SK-N-SH (cell line): ENCODE measurements around the gene NECTIN1. TPM values are rescaled to one million over a fixed set of nuclear protein-coding genes. Genes with fewer than 3 reads are reported as not detected.

Experiments used
- CTCF ChIA-PET: fragments of 300-600, 350-600 bp; formaldehyde crosslinking; extraction: SDS; loops from one replicate; lab custom pipeline; 2021; lab: Yijun Ruan, JAX
- POLR2A ChIA-PET: fragments of 350-600 bp; sonication (Branson Sonifier 250); formaldehyde crosslinking; extraction: SDS; loops from one replicate; lab custom pipeline; 2020; ENCODE audit warnings: antibody characterized with exemption, inconsistent platforms; lab: Yijun Ruan, JAX
- DNase-seq: peaks from one replicate; pipeline ENCODE4 v3.0.0; 2012
- H2AFZ ChIP-seq: fragments of 200-600 bp; sonication (generic); 2 replicates; pipeline ENCODE4 v1.8.1; 2016; ENCODE audit warnings: antibody characterized with exemption, mild to moderate bottlenecking, low read depth
- H3F3A ChIP-seq: fragments of 200-600 bp; sonication (generic); replicated peaks from 2 replicates; pipeline ENCODE3; 2016; ENCODE audit warnings: antibody characterized with exemption, mild to moderate bottlenecking; ENCODE audit not compliant: insufficient read depth
- H3K27ac ChIP-seq, 2 experiments: fragments of 200-500 bp in 1 of 2; fragments of 200-600 bp in 1 of 2; sonication (Bioruptor generic) in 1 of 2; sonication (generic), shearing (Covaris generic) in 1 of 2; 2 replicates each; pipeline versions ENCODE4 v1.5.1 to v1.6.1; 2014 to 2016; ENCODE audit warnings: low read depth in 2 of 2, inconsistent platforms in 1 of 2, low read length in 1 of 2, mild to moderate bottlenecking in 1 of 2, mixed read lengths in 1 of 2
- H3K27me3 ChIP-seq: fragments of 200-600 bp; sonication (generic), shearing (Covaris generic); 2 replicates; pipeline ENCODE4 v1.6.1; 2016; ENCODE audit warnings: mixed run types; ENCODE audit not compliant: insufficient read depth
- H3K36me3 ChIP-seq, 2 experiments: fragments of 200-500 bp in 1 of 2; fragments of 200-600 bp in 1 of 2; sonication (Bioruptor generic) in 1 of 2; sonication (generic) in 1 of 2; replicated peaks in 1 of 2; 2 replicates each; pipeline versions ENCODE3 to v1.5.1; 2014 to 2016; ENCODE audit warnings: low read length in 1 of 2, mild to moderate bottlenecking in 1 of 2; ENCODE audit not compliant: insufficient read depth in 2 of 2, control insufficient read depth in 1 of 2
- H3K4me1 ChIP-seq, 2 experiments: fragments of 200-500 bp in 1 of 2; fragments of 200-600 bp in 1 of 2; sonication (Bioruptor generic) in 1 of 2; sonication (generic), shearing (Covaris generic) in 1 of 2; 2 replicates each; pipeline versions ENCODE4 v1.5.1 to v1.6.1; 2014 to 2016; ENCODE audit warnings: low read depth in 1 of 2, low read length in 1 of 2, mixed run types in 1 of 2; ENCODE audit not compliant: insufficient read depth in 2 of 2, control insufficient read depth in 1 of 2
- H3K4me2 ChIP-seq: fragments of 200-600 bp; sonication (generic), shearing (Covaris generic); 2 replicates; pipeline ENCODE4 v1.6.1; 2017; ENCODE audit warnings: mixed run types
- H3K4me3 ChIP-seq, 2 experiments: fragments of 200-500 bp in 1 of 2; fragments of 200-600 bp in 1 of 2; sonication (Bioruptor generic) in 1 of 2; sonication (generic), shearing (Covaris generic) in 1 of 2; 2 replicates each; pipeline versions ENCODE4 v1.5.1 to v1.8.1; 2014 to 2016; ENCODE audit warnings: low read depth in 2 of 2, inconsistent platforms in 1 of 2, low read length in 1 of 2, mild to moderate bottlenecking in 1 of 2, mixed read lengths in 1 of 2, moderate library complexity in 1 of 2
- H3K79me2 ChIP-seq: fragments of 200-600 bp; sonication (generic); 2 replicates; pipeline ENCODE4 v1.8.1; 2017; ENCODE audit warnings: mild to moderate bottlenecking; ENCODE audit not compliant: insufficient read depth
- H3K9ac ChIP-seq: fragments of 200-600 bp; sonication (generic); 2 replicates; pipeline ENCODE4 v1.6.1; 2017; ENCODE audit warnings: mixed run types
- H3K9me2 ChIP-seq: fragments of 200-600 bp; sonication (generic); 2 replicates; pipeline ENCODE4 v1.6.1; 2017; ENCODE audit warnings: mixed run types
- H3K9me3 ChIP-seq: fragments of 200-600 bp; sonication (generic); 2 replicates; pipeline ENCODE4 v1.6.1; 2017; ENCODE audit warnings: mixed run types, mild to moderate bottlenecking, moderate library complexity
- H4K20me1 ChIP-seq: fragments of 200-600 bp; sonication (generic); 2 replicates; pipeline ENCODE4 v1.6.1; 2017; ENCODE audit warnings: mild to moderate bottlenecking, mixed run types; ENCODE audit not compliant: insufficient read depth
- CHD2 ChIP-seq: fragments of 150-350 bp; IDR thresholded peaks from 2 replicates; pipeline ENCODE4 v1.6.1; 2018; ENCODE audit warnings: low read length; ENCODE audit not compliant: partially characterized antibody
- CTCF ChIP-seq: fragments of 200-600 bp; sonication (generic); IDR thresholded peaks from 2 replicates; pipeline ENCODE4 v1.6.1; 2017; ENCODE audit warnings: antibody characterized with exemption, mild to moderate bottlenecking, moderate library complexity
- ELF1 ChIP-seq: IDR thresholded peaks from 2 replicates; pipeline ENCODE4 v1.4.0; 2012
- EP300 ChIP-seq, 2 experiments: IDR thresholded peaks; 2 replicates each; pipeline versions ENCODE4 v1.4.0 to v1.6.1; 2012; ENCODE audit warnings: borderline replicate concordance in 1 of 2, low read depth in 1 of 2, low read length in 1 of 2
- FOSL2 ChIP-seq: IDR thresholded peaks from 2 replicates; pipeline ENCODE4 v1.4.0; 2012; ENCODE audit warnings: low read depth, mild to moderate bottlenecking, moderate library complexity, borderline replicate concordance
- FOXJ3 ChIP-seq: sonication (generic); formaldehyde crosslinking; IDR thresholded peaks from 2 replicates; pipeline ENCODE4 v1.5.1; 2020; ENCODE audit warnings: mild to moderate bottlenecking, missing genetic modification reagents
- FOXM1 ChIP-seq: IDR thresholded peaks from 2 replicates; pipeline ENCODE4 v1.4.0; 2012; ENCODE audit warnings: low read depth, mild to moderate bottlenecking
- JUND ChIP-seq: IDR thresholded peaks from 2 replicates; pipeline ENCODE4 v1.4.0; 2012
- MEF2A ChIP-seq: IDR thresholded peaks from 2 replicates; pipeline ENCODE4 v1.4.0; 2012; ENCODE audit warnings: low read depth, borderline replicate concordance
- NRF1 ChIP-seq: IDR thresholded peaks from 2 replicates; pipeline ENCODE4 v1.6.1; 2012; ENCODE audit warnings: low read depth, mild to moderate bottlenecking, low read length
- RAD21 ChIP-seq: IDR thresholded peaks from 2 replicates; pipeline ENCODE4 v1.6.1; 2012; ENCODE audit warnings: mild to moderate bottlenecking, low read length
- REST ChIP-seq: IDR thresholded peaks from 2 replicates; pipeline ENCODE4 v1.6.1; 2012; ENCODE audit warnings: mild to moderate bottlenecking, low read depth, low read length, moderate library complexity
- RXRA ChIP-seq: IDR thresholded peaks from 2 replicates; pipeline ENCODE4 v1.4.0; 2012; ENCODE audit warnings: low read depth, mild to moderate bottlenecking, borderline replicate concordance
- SIN3A ChIP-seq: IDR thresholded peaks from 2 replicates; pipeline ENCODE4 v1.6.1; 2012; ENCODE audit warnings: low read depth, mild to moderate bottlenecking, low read length, moderate library complexity, borderline replicate concordance
- SMC3 ChIP-seq: IDR thresholded peaks from 2 replicates; pipeline ENCODE4 v1.6.1; 2012; ENCODE audit warnings: low read depth, low read length, improper control_type of control experiment
- TAF1 ChIP-seq: IDR thresholded peaks from 2 replicates; pipeline ENCODE4 v1.6.1; 2012; ENCODE audit warnings: low read depth, mild to moderate bottlenecking, low read length, moderate library complexity, borderline replicate concordance
- TCF12 ChIP-seq: IDR thresholded peaks from 2 replicates; pipeline ENCODE4 v1.4.0; 2012
- USF2 ChIP-seq: fragments of 150-350 bp; IDR thresholded peaks from 2 replicates; pipeline ENCODE4 v1.6.1; 2017; ENCODE audit warnings: antibody characterized with exemption, low read length, low read depth, borderline replicate concordance
- ZBTB33 ChIP-seq: IDR thresholded peaks from 2 replicates; pipeline ENCODE4 v1.4.0; 2012; ENCODE audit warnings: low read depth, borderline replicate concordance
- WGBS: methylation state at CpG from one replicate; pipeline ENCODE4 v1.1.6; 2017; ENCODE audit warnings: low lambda C conversion rate; 5-methylcytosine and 5-hydroxymethylcytosine counted together
- polyA plus RNA-seq, 3 experiments: library from polyadenylated mRNA; depleted of rRNA; stranded (reverse); fragments of >200 nt; gene quantifications; 2 replicates each; pipeline ENCODE4 v1.2.3, GENCODE V29; 2012

NECTIN1 gene
- polyA plus RNA-seq, 1 of the 3 experiments (the other 2 are of a cell fraction): 9.1 TPM

- TF ChIP-seq TCF12 (peak; percentile 17; the same call in 1 of the 2 replicates), ZBTB33 (no peak), EP300 (IDR thresholded peaks at IDR 0.05; ENCODE audit: borderline replicate concordance in 1 of 2, low read depth in 1 of 2, low read length in 1 of 2) (0 out of 4 replicates have a peak, but pooled peaks of 1 of the 2 experiments have one; percentile 35), CTCF (peak; percentile 47), CHD2 (no peak), MEF2A (no peak), JUND (no peak), ELF1 (no peak), SIN3A (no peak), FOXM1 (no peak), RXRA (no peak), USF2 (no peak), FOSL2 (no peak; the same call in 1 of the 2 replicates), NRF1 (no peak), FOXJ3 (CRISPR knock-in tag) (no peak), TAF1 (no peak), REST (no peak), SMC3 (peak; percentile 17; the same call in 1 of the 2 replicates), RAD21 (peak; percentile 32)
- DNase-seq: peak; percentile 75
- Histone ChIP-seq H3K27ac (peak overlapping the region in 1 of 2 experiments; percentile 78; a peak in 2 of 4 replicates), H3K36me3 (no peaks in the 10 kb centered on the region), H3K4me3 (no peak overlapping the region), H3K79me2 (peaks cover 8% of the 10 kb centered on the region; the same call in 1 of the 2 replicates), H2AFZ (no peak overlapping the region), H3F3A (no peaks in the 10 kb centered on the region), H3K27me3 (no peaks in the 10 kb centered on the region), H3K9ac (no peak overlapping the region), H3K4me1 (peaks cover 9 to 91% of the 10 kb centered on the region in 2 experiments; a peak in 2 of 4 replicates), H3K9me2 (no peaks in the 10 kb centered on the region), H3K4me2 (peak overlapping the region; percentile 25; the same call in 1 of the 2 replicates), H4K20me1 (peaks cover 29% of the 10 kb centered on the region), H3K9me3 (no peaks in the 10 kb centered on the region)
- 60% methylated on average over 10 of the region's 13 CpGs for WGBS
- POLR2A ChIA-PET: interaction anchor here (0.8 to 1.2 kb wide), 2 partner anchors 8 to 20 kb away, joined by 3 read pairs; partner anchors contain the start of gene NECTIN1
- CTCF ChIA-PET: interaction anchor here (0.6 to 3.1 kb wide), 27 partner anchors 8 to 387 kb away, joined by 3 to 22 read pairs (median 3); partner anchors contain the start of gene NECTIN1
Observed at GRCh38 chr11:119721129-119722120, 7.6 kb downstream of the NECTIN1 start.
